ENCODE measurements around the gene POLR3G.
A peak's percentile ranks its signal among the peaks of the same experiment; 100 is the strongest.

The POLR3G gene

GRCh38 chr5:90504743-90505142 lies 30.1 kb downstream of the POLR3G start:
- DNase-seq: no peak

- no peak for DNase-seq
Measured at GRCh38 chr5:90506221-90506620, 31.6 kb downstream of the POLR3G start.

- no peak for DNase-seq
Measured at GRCh38 chr5:90510438-90510837, 35.8 kb downstream of the POLR3G start.

- no peak for DNase-seq
Measured at GRCh38 chr5:90514520-90514919, 39.9 kb downstream of the POLR3G start.

DNA sequence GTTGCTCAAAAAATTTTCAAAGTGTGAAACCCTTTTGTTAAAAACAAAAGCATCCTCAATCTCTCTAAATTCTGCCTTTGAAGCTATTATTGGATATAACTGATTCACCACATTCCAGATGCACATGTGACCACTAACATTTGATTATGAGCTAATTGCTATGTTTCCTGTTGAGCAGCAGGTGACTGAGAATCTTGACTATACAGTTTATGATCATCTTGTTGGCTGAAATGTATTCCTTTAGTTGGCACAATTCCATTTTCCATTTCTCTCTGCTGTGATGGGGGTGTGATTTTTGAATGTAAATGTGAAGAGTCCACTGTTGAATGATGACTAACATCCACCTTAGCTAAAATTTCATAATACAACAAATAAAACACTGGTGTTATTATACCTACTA lies 44.0 kb downstream of the POLR3G start:
- DNase-seq: peak; percentile 28

- DNase-seq: no peak
Measured at GRCh38 chr5:90519081-90519480, 44.4 kb downstream of the POLR3G start.

GRCh38 chr5:90528601-90529193 lies 54.0 kb downstream of the POLR3G start:
- DNase-seq: no peak

- DNase-seq: peak; percentile 97
Measured at GRCh38 chr5:90529194-90529938, 54.7 kb downstream of the POLR3G start, which contains the start of gene LYSMD3. LYSMD3 (minus strand) TSS chr5:90529584; CDS start chr5:90525289, 4,295 bp downstream.

DNA sequence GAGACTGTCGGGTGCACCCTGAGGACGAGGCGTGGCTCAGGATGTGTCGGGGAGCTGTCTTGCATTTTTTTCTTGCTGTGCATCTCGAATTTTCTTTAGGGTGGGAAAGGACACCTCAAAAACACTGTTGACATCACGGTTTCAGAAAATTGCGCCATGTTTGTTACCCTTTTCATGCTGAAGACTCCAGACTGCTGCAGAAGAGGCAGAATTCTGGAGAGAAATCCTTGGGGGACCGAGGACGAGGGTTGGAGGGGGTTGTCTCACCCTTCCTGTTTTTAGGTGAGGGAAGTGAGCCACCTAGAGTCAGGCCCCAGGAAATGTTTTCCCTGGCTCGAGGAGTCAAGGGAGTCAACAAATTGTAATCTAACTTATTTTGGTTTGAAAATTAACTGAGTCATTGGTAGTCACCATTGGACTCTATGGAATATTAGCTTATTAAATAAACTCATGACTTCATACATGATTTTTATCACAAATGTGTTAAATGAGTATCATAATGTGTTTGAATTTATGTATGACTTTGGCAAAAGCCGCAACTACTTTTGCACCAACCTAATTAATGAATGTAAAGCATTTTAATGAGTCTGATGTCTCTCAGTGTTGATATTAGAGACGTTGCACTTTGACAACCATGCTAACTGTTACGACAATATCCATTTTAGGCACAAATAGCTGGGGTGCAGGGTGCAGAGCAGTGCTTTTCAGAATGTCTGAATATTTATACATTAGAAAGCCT lies 55.4 kb downstream of the POLR3G start:
- DNase-seq: peak; percentile 81

DNA sequence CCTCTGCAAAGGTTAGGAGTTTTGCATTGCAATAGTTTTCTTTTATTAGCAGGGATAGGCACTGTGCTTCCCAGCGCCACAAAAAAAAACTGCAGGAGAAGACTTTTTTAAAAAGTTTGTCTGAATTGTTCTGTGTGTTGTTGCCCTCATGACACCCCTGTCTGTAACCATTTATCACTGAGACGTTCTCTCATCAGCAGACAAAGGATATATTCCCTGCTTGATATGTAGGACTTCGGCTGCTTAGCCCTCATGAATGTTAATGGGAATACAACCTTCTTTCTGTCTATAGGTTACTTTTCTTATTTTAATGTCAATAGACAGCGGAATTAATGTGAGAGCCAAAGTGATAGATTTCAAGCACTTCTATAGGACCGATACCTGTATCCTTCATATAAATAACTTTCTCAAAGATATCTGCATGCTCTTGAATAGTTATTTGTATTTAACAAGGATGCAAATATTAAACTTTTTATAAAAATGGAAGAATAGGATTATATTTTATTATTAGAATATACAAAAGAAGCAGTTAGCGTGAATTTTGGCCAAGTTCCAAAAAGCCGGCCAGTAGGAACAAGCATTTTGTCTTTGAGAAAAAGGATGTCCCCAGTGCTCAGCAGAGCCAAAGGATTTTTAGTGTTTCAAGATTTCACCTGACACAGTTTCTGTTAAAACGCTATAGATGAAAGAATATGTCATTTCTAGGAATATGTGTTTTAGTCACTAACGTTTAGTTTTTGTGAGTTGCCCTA lies 56.2 kb downstream of the POLR3G start:
- DNase-seq: no peak

- no peak for DNase-seq
Measured at GRCh38 chr5:90533794-90534193, 59.1 kb downstream of the POLR3G start.

DNA sequence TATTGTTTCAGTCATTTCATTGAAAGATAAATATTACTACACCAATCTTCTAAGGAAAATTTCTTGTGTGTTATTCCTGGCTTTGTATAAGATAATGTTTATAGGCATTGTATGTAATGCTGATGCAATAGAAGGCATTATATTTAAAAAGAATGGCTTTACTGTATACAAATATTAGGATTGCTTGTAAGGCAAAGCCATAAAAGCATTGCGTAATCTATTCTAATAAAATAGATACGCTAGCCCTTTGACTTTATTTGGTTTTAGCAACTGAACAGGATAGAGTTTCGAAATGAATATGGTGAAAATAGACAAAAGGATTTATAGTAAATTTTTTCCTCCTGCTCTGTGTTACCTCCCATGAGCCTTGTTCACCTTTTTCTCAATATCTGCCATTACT lies 60.3 kb downstream of the POLR3G start:
- DNase-seq: no peak

DNA sequence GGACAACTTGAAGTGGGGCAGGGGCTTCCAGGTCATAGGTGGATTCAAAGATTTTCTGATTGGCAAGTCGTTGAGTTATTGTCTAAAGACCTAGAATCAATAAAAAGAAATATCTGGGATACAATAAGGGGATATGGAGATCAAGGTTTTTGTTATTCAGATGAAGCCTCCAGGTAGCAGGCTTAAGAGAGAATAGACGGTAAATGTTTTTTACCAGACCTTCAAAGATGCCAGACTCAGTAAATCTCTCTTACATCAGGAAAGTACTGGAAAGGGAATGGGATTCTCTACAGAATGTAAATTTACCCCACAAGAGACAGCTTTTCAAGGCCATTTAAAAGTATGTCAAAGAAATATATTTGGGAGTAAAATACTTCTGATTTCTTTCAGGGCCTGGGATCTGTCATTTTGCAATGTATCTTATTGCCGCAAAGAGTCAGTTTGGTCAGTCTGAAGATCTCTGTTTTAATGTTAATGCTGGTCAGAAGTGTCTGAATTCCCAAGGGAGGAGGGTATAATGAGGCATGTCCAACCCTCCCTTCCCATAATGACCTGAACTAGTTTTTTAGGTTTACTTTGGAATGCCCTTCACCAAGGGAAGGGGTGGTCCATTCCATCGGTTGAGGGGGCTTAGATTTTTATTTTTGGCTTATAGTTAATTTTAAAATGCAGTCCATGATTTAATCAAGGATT lies 68.3 kb downstream of the POLR3G start:
- DNase-seq: no peak

GRCh38 chr5:90545511-90545910 lies 70.8 kb downstream of the POLR3G start:
- no peak for DNase-seq

GRCh38 chr5:90546216-90546837 lies 71.7 kb downstream of the POLR3G start:
- DNase-seq: peak; percentile 44

DNA sequence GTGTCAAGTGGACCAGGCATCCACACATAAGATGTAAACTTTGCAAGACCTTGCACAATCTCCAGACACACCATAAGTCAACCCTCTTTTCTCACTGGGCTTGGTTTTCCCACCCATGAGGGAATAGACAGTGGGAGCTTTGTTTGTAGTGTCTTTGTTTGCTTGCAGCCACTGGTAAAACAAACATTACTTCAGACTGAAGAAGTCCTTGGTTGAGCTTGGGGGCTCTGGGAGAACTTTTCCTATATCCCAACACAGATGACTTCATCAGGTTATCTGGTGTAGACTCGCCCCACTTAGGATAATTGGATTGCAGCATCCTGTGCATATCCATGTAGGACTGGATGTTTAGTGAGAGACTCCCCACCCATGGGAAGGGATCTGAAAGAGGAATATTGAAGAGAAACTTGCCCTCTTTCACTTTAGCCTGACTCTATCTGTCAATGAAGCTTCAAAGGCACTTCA lies 72.4 kb downstream of the POLR3G start:
- DNase-seq: no peak

GRCh38 chr5:90548069-90548593 lies 73.5 kb downstream of the POLR3G start:
- peak; percentile 73 for DNase-seq

GRCh38 chr5:90549223-90549622 lies 74.6 kb downstream of the POLR3G start:
- no peak for DNase-seq

DNA sequence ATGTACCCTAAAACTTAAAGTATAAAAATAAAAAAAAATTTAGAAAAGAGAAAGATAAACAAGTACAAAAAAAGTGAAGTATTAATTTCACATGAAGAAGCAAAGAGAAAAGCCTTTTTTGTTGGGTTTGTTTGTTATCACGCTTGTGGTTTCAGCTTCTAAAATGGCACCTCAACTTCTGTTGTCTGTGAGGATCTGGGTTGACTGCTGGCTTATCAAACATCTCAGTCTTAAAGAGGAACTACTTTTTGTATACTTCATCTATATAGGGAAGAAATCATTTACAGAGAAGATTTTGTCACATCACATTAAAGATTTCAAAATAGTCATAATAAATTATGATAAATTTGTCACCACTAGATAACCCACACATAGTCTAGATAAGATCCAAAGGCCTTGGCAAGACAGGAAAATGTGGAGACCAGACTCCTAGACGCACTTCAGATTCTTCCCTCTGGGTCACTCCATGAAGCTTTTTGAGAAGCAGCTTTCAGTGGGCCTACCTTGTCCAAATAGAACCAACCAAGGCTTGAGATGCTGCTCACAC lies 75.1 kb downstream of the POLR3G start:
- no peak for DNase-seq

- DNase-seq: no peak
Measured at GRCh38 chr5:90550963-90551362, 76.3 kb downstream of the POLR3G start.

GRCh38 chr5:90551376-90551775 lies 76.7 kb downstream of the POLR3G start:
- DNase-seq: no peak
